HFF-Myc (cell line): ENCODE results near the gene HRAS.

Experiments used
- DNase-seq: peaks from one replicate; pipeline ENCODE4 v3.0.0-alpha.2; 2011; ENCODE audit warnings: low read depth; ENCODE audit errors: extremely low read depth
- H3K4me3 ChIP-seq: replicated peaks from 2 replicates; pipeline ENCODE4 v1.5.1; 2011; ENCODE audit warnings: low read depth, mild to moderate bottlenecking, control low read depth, low read length
- TF ChIP-seq, protein P1 (sequence below): IDR thresholded peaks from 2 replicates; pipeline ENCODE4 v1.5.1; 2012; ENCODE audit warnings: mild to moderate bottlenecking, low read depth, low read length, control low read depth; ENCODE audit errors: missing control alignments

The HRAS gene

GRCh38 chr11:504053-504993 lies 31.1 kb downstream of the HRAS start:
- no peak for DNase-seq
- peak overlapping the region; percentile 83 for H3K4me3 ChIP-seq
- TF ChIP-seq, protein P1, sequence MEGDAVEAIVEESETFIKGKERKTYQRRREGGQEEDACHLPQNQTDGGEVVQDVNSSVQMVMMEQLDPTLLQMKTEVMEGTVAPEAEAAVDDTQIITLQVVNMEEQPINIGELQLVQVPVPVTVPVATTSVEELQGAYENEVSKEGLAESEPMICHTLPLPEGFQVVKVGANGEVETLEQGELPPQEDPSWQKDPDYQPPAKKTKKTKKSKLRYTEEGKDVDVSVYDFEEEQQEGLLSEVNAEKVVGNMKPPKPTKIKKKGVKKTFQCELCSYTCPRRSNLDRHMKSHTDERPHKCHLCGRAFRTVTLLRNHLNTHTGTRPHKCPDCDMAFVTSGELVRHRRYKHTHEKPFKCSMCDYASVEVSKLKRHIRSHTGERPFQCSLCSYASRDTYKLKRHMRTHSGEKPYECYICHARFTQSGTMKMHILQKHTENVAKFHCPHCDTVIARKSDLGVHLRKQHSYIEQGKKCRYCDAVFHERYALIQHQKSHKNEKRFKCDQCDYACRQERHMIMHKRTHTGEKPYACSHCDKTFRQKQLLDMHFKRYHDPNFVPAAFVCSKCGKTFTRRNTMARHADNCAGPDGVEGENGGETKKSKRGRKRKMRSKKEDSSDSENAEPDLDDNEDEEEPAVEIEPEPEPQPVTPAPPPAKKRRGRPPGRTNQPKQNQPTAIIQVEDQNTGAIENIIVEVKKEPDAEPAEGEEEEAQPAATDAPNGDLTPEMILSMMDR = no peak

GRCh38 chr11:503179-503981 lies 32.0 kb downstream of the HRAS start:
- TF ChIP-seq, protein P1 = no peak
- no peak for DNase-seq
- H3K4me3 ChIP-seq = peak overlapping the region; percentile 83

DNA sequence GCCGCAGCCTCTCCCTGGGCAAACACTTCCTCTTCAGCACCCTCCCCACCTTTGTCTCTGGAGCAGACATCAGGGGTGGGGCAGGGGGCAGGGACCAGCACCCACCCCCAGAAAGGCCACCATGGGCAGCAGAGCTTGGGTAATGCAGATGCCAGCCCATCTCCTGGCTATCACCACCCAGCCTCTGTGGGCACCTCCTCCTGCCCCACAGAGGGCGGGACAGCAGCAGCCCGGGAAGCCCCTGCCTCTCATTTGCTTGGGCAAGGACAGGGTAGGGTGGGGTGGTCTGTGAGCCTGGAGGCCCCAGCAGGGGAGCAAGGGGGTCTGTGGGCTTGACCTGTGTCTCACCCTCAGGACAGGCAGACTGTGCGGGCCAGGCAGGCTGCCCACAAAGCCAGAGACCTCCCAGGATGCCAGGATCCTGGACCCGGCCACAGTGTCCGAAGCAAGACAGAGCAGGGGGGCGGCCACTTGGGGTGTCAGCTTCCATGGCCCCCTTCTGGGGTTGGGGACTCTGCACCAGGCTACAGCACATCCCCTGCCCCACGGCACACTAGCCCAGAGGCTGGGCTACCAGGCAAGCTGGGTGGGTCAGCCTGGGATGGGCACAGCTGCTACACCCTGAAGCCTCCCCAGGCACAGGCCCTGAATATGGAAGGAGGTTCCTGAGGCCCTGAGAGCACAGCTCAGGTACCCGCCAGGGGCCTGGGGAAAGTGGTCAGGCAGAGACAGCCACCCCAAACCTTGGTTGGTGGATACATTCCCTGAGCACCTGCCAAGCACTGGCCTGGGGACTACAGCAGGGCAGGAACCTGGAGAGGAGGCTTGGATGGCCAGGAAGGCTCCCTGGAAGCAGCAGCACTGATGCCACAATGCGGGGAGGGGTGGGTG lies 32.8 kb downstream of the HRAS start:
- no peak overlapping the region for H3K4me3 ChIP-seq
- TF ChIP-seq, protein P1 = no peak
- no peak for DNase-seq

GRCh38 chr11:501683-502287 lies 33.6 kb downstream of the HRAS start:
- H3K4me3 ChIP-seq = no peak overlapping the region
- TF ChIP-seq, protein P1 = no peak
- no peak for DNase-seq

GRCh38 chr11:501001-501682 lies 34.2 kb downstream of the HRAS start:
- DNase-seq = no peak
- no peak overlapping the region for H3K4me3 ChIP-seq
- TF ChIP-seq, protein P1 = no peak
